Heart right ventricle (tissue), 16 donors: Measurements from ENCODE around the gene TPM2. TPM values are rescaled to one million over a fixed set of nuclear protein-coding genes. Genes with fewer than 3 reads are reported as not detected.
A peak's percentile ranks its signal among the peaks of the same experiment; 100 is the strongest.

Experiments
- ATAC-seq, 8 donors: fragments of 200-7000 bp; cut with Tn5 transposase; one replicate each; pipeline ENCODE4 v1.9.1; 2020; ENCODE audit warnings: mild to moderate bottlenecking in 8 of 8, moderate library complexity in 8 of 8, moderate number of reproducible peaks in 1 of 8
- DNase-seq, 2 donors: peaks; one replicate each; pipeline ENCODE4 v3.0.0-alpha.2; 2020
- H3K27ac ChIP-seq, 10 donors: fragments of 200-600 bp; sonication (generic) in 2 of 10; one replicate each; pipeline versions ENCODE4 v1.5.0 to v1.8.0; 2020 to 2022; ENCODE audit warnings: mild to moderate bottlenecking in 3 of 10
- H3K27me3 ChIP-seq, 7 donors: fragments of 200-600 bp; one replicate each; pipeline ENCODE4 v1.8.0; 2021 to 2022; ENCODE audit warnings: mild to moderate bottlenecking in 2 of 7
- H3K36me3 ChIP-seq, 9 donors: fragments of 200-600 bp; sonication (generic) in 1 of 9; one replicate each; pipeline versions ENCODE4 v1.5.0 to v1.8.0; 2020 to 2022; ENCODE audit warnings: mild to moderate bottlenecking in 2 of 9
- H3K4me1 ChIP-seq, 9 donors: fragments of 200-600 bp; sonication (generic) in 1 of 9; one replicate each; pipeline versions ENCODE4 v1.5.0 to v1.8.0; 2020 to 2022; ENCODE audit warnings: mild to moderate bottlenecking in 4 of 9
- H3K4me3 ChIP-seq, 10 donors: fragments of 200-600 bp; sonication (generic) in 2 of 10; one replicate each; pipeline versions ENCODE4 v1.5.0 to v1.8.0; 2020 to 2022; ENCODE audit warnings: mild to moderate bottlenecking in 7 of 10, moderate library complexity in 2 of 10
- H3K9me3 ChIP-seq, 11 donors: fragments of 200-600 bp in 10 of 11; sonication (generic) in 2 of 11; one replicate each; pipeline versions ENCODE4 v1.5.0 to v1.8.0; 2013 to 2022; ENCODE audit warnings: mild to moderate bottlenecking in 2 of 11, control low read depth in 1 of 11, moderate library complexity in 1 of 11
- CTCF ChIP-seq, 9 donors: fragments of 200-600 bp; sonication (generic) in 2 of 9; IDR thresholded peaks; one replicate each; pipeline versions ENCODE4 v1.5.0 to v1.8.0; 2021 to 2022; ENCODE audit warnings: antibody characterized with exemption in 9 of 9, mild to moderate bottlenecking in 5 of 9, moderate library complexity in 1 of 9
- WGBS, 2 donors: extraction: QIAGEN DNeasy Blood & Tissue Kit; methylation state at CpG; one replicate each; pipeline ENCODE4 v1.1.7; 2013; ENCODE audit warnings: inconsistent platforms in 1 of 2; 5-methylcytosine and 5-hydroxymethylcytosine counted together
- intact Hi-C, 10 donors: fragments of 100-400 bp; cut with DNase I; formaldehyde crosslinking; loops; one replicate each; pipeline versions ENCODE4 v1.11.1 to v1.14.2; 2022
- polyA plus RNA-seq, 2 donors: library from polyadenylated mRNA; stranded (reverse); fragments of 200-250 nt; gene quantifications; one replicate each; pipeline ENCODE4 v1.2.3, GENCODE V29; 2013
- total RNA-seq, 10 donors: library from RNA; stranded (reverse); fragmentation: NEBNext Ultra II Directional in 3 of 10; extraction: Animal tissue kit (Norgen Biotek cat#: 25700) in 3 of 10; gene quantifications; one replicate each; pipeline versions ENCODE4 v1.2.1 to v1.2.4, GENCODE V29; 2021 to 2023
- donor health status: Arrhythmogenic right ventricular cardiomyopathy.
- donor health status: ischemic (EF 13 %, LVEDD 7.1; RV severe dilation, severe dysfunction).
- donor health status: healthy with polysubstance abuse.
- donor health status: DM: no; HTN: yes; CAD: no.
- donor health status: DM: no; HTN: no; CAD: no.
- donor health status: ischemic (EF 25% LVEDD 6.9; RV normal size, moderate dysfunction).
- donor health status: ischemic (EF 25% LVEDD 5.7; RV mildly dilated, moderate dysfunction).
- donor health status: healthy.
- donor health status: DM: yes; HTN: yes; CAD: no.
- donor health status: Ischemic cardiomyopathy.
- donor health status: ischemic (EF 35%, LVEDD 5.7; RV mildly dilated, moderate dysfunction).
- donor health status: nonischemic (EF 11% LVEDD 7.7; RV severe dilation, severe dysfunction).
- donor health status: DM: yes; HTN: yes; CAD: no.
- donor health status: PGD.
- donor health status: ischemic (EF 29% LVEDD 5.4; RV normal size, mild dysfunction).
- donor health status: nonischemic (EF 23%, LVEDD 6.1; RV moderate dilation, normal function).

Gene TPM2
- total and polyA plus RNA-seq, 12 donors = 548 to 1,940 (median 784) TPM

DNA sequence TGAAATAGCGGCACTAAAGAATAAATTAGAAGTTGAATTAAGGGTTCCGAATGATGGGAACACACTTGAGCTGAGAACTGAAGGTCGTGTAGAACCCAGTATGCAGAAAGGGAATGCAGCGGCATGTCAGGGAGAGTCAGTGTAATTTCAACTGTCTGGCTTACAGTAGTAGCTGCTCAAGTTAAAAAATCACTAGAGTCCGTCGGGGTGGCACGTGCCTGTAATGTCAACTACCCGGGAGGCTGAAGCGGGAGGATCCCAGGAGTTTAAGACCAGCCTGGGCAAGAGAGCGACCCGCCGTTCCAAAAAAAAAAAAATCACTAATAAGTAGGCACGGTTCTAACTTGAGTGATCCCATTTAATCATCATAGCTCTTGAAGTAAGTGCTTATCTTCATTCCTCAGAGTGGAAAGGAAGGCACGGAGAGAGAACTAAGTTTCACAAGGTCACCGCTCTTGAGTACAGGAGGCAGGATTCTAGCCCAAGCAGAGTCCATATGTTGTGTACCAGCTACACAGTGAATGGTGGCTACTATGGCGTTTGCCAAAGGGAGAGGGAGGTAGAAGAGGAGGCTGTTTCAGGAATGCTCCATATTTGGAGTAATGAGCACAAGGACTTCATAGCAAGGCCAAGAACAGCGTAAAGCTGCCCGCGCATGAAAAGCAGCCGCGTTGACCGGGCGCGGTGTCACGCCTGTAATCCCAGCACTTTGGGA, 32.7 kb downstream of the TPM2 start:
- Histone ChIP-seq H3K27ac (peak overlapping the region; percentile 73 to 99 (median 98)), H3K4me3 (peak overlapping the region in 9 of 10 donors; percentile 20 to 96 (median 73)), H3K9me3 (no peaks in the 10 kb centered on the region), H3K27me3 (no peaks in the 10 kb centered on the region), H3K4me1 (peaks cover 0 to 56% (median 32%) of the 10 kb centered on the region in 9 donors), H3K36me3 (peaks cover 0 to 23% (median 9%) of the 10 kb centered on the region in 9 donors)
- WGBS, 2 donors = 22 to 32% methylated on average over 25 of the region's 25 CpGs
- intact Hi-C loops = loop anchor here in 7 of 10 donors (1.0 to 10.0 kb wide), 11 partner anchors 35 to 248 kb away; partner anchors contain the start of genes SPAG8 (in 3 of the 7), HINT2 (in 2 of the 7), CREB3 (in 1 of the 7) and FAM221B (in 1 of the 7)
- ATAC-seq (peak; percentile 1 to 25 (median 5)), DNase-seq (no peak)
- no peak for TF ChIP-seq CTCF (IDR thresholded peaks at IDR 0.05)

DNA sequence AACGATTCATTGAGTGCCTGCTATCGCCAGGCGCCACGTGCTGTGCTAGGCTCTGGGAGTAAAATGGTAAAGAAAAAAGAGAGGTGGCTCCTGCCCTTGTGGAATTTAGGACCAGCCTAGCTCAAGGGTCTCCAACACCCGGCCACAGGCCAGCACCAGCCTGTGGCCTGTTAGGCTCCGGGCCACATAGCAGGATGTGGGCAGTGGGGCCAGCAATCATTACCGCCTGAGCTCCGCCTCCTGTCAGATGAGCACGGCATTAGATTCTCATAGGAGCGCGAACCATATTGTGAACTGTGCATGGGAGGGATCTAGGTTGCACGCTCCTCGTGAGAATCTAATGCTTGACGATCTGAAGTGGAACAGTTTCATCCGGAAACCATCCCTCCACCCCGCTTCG, 33.4 kb downstream of the TPM2 start:
- Histone ChIP-seq H3K36me3 (peaks cover 0 to 19% (median 9%) of the 10 kb centered on the region in 9 donors), H3K27ac (peak overlapping the region in 1 of 10 donors; percentile 99), H3K27me3 (no peaks in the 10 kb centered on the region), H3K4me1 (peaks cover 0 to 53% (median 26%) of the 10 kb centered on the region in 9 donors), H3K4me3 (no peak overlapping the region), H3K9me3 (no peaks in the 10 kb centered on the region)
- TF ChIP-seq CTCF (IDR thresholded peaks at IDR 0.05) = no peak
- intact Hi-C loops = loop anchor here in 7 of 10 donors (5.0 to 10.0 kb wide), 10 partner anchors 36 to 248 kb away; partner anchors contain the start of genes SPAG8 (in 3 of the 7), HINT2 (in 2 of the 7), CREB3 (in 1 of the 7) and FAM221B (in 1 of the 7)
- ATAC-seq (no peak), DNase-seq (no peak)
- 86% methylated on average over 17 of the region's 17 CpGs for WGBS, 2 donors

DNA sequence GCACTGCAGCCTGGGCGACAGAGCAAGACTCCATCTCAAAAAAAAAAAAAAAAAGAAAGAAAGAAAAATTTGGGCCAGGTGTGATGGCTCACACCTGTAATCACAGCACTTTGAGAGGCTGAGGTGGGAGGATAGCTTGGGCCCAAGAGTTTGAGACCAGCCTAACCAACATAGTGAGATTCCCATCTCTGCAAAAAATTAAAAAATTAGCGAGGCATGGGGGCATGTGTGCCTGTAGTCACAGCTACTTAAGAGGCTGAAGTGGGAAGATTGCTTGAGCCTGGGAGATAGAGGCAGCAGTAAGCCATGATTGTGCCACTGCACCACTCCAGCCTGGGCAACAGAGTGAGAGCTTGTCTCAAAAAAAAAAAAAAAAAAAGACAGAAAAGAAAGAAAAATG, 36.1 kb downstream of the TPM2 start:
- Histone ChIP-seq H3K27me3 (no peaks in the 10 kb centered on the region), H3K36me3 (no peaks in the 10 kb centered on the region), H3K4me3 (no peak overlapping the region), H3K9me3 (no peaks in the 10 kb centered on the region), H3K4me1 (peaks cover 0 to 47% (median 7%) of the 10 kb centered on the region in 9 donors), H3K27ac (peak overlapping the region in 1 of 10 donors; percentile 59)
- intact Hi-C loops = loop anchor here in 5 of 10 donors (5.0 to 10.0 kb wide), 5 partner anchors 44 to 251 kb away; partner anchors contain the start of genes HINT2 (in 2 of the 5), SPAG8 (in 2 of the 5), CREB3 (in 1 of the 5) and HRCT1 (in 1 of the 5)
- DNase-seq (no peak), ATAC-seq (no peak)
- no peak for TF ChIP-seq CTCF (IDR thresholded peaks at IDR 0.05)
- WGBS, 2 donors = 92% methylated on average over 2 of the region's 2 CpGs

DNA sequence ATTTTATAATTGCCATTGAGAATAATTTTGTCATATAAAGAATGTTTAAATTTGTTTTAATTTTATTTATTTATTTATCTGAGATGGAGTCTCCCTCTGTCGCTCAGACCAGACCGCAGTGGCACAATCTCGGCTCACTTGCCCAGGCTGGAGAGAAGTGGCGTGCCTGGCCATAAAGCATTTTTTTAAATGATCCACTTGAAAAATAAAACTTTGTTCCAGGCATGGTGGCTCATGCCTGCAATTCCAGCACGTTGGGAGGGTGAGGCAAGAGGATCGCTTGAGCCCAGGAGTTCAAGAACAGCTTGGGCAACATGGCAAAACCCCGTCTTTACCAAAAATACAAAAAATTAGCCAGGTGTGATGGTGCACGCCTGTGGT, 36.9 kb downstream of the TPM2 start:
- Histone ChIP-seq H3K27me3 (no peaks in the 10 kb centered on the region), H3K4me1 (peaks cover 0 to 55% (median 7%) of the 10 kb centered on the region in 9 donors), H3K9me3 (no peaks in the 10 kb centered on the region), H3K36me3 (no peaks in the 10 kb centered on the region), H3K27ac (peak overlapping the region in 1 of 10 donors; percentile 59), H3K4me3 (no peak overlapping the region)
- DNase-seq (no peak), ATAC-seq (no peak)
- no peak for TF ChIP-seq CTCF (IDR thresholded peaks at IDR 0.05)
- WGBS, 2 donors = 91 to 95% methylated on average over 8 of the region's 8 CpGs
- intact Hi-C loops = loop anchor here in 5 of 10 donors (5.0 to 10.0 kb wide), 5 partner anchors 44 to 252 kb away; partner anchors contain the start of genes HINT2 (in 2 of the 5), SPAG8 (in 2 of the 5), CREB3 (in 1 of the 5) and HRCT1 (in 1 of the 5)
